Chondrocyte (in vitro differentiated cells): Measurements from ENCODE around the gene RFX4. TPM values are rescaled to one million over a fixed set of nuclear protein-coding genes. Genes with fewer than 3 reads are reported as not detected.

Source experiments
- DNase-seq: peaks from one replicate; pipeline ENCODE4 v3.0.0; 2021; ENCODE audit warnings: mixed read lengths, low spot score
- H3K27ac Mint-ChIP-seq: one replicate; pipeline ENCODE4 v1.8.0; 2021; ENCODE audit warnings: mild to moderate bottlenecking, moderate library complexity, mixed read lengths; ENCODE audit not compliant: unreplicated experiment
- H3K27me3 Mint-ChIP-seq: 2 replicates; pipeline ENCODE4 v1.8.0; 2021; ENCODE audit warnings: low read depth, mixed read lengths
- H3K36me3 Mint-ChIP-seq: 2 replicates; pipeline ENCODE4 v1.8.0; 2021; ENCODE audit warnings: low read depth, mixed read lengths
- H3K4me1 Mint-ChIP-seq: 2 replicates; pipeline ENCODE4 v1.8.0; 2021; ENCODE audit warnings: low read depth, mild to moderate bottlenecking, mixed read lengths
- H3K4me3 Mint-ChIP-seq: one replicate; pipeline ENCODE4 v1.8.0; 2021; ENCODE audit warnings: mild to moderate bottlenecking, moderate library complexity, mixed read lengths; ENCODE audit not compliant: unreplicated experiment
- H3K9me3 Mint-ChIP-seq: 2 replicates; pipeline ENCODE4 v1.8.0; 2021; ENCODE audit warnings: low read depth, mixed read lengths
- CTCF ChIP-seq: fragments of 200-600 bp; sonication (generic); IDR thresholded peaks from 2 replicates; pipeline ENCODE4 v1.5.0; 2021; ENCODE audit warnings: antibody characterized with exemption, mild to moderate bottlenecking, moderate library complexity
- total RNA-seq: library from RNA; stranded (reverse); gene quantifications from 3 replicates; pipeline ENCODE4 v1.2.1, GENCODE V29; 2021

RFX4 gene
- total RNA-seq, 1 donor from 2014 or later = not detected

GRCh38 chr12:106582249-106582591 is 584 bp upstream of the RFX4 start:
- Mint-ChIP-seq H3K27ac (no peak overlapping the region), H3K4me3 (peak overlapping the region; percentile 47), H3K27me3 (peaks cover 82% of the 10 kb centered on the region), H3K4me1 (peaks cover 46% of the 10 kb centered on the region), H3K36me3 (no peaks in the 10 kb centered on the region), H3K9me3 (no peaks in the 10 kb centered on the region)
- no peak for DNase-seq
- TF ChIP-seq CTCF = no peak

- Mint-ChIP-seq H3K27ac (no peak overlapping the region), H3K36me3 (no peaks in the 10 kb centered on the region), H3K4me3 (peak overlapping the region; percentile 54), H3K9me3 (no peaks in the 10 kb centered on the region), H3K4me1 (peaks cover 47% of the 10 kb centered on the region), H3K27me3 (peaks cover 85% of the 10 kb centered on the region)
- no peak for DNase-seq
- no peak for TF ChIP-seq CTCF
These were observed 669 bp downstream of the RFX4 start for GRCh38 chr12:106583242-106584103.

GRCh38 chr12:106584104-106585064 is 1.6 kb downstream of the RFX4 start:
- H3K27me3 Mint-ChIP-seq = peaks cover 86% of the 10 kb centered on the region
- no peak for DNase-seq
- peak overlapping the region; percentile 2 for H3K4me3 Mint-ChIP-seq
- H3K36me3 Mint-ChIP-seq = no peaks in the 10 kb centered on the region
- no peaks in the 10 kb centered on the region for H3K9me3 Mint-ChIP-seq
- H3K4me1 Mint-ChIP-seq = peaks cover 47% of the 10 kb centered on the region
- H3K27ac Mint-ChIP-seq = no peak overlapping the region
- no peak for TF ChIP-seq CTCF

GRCh38 chr12:106585105-106585520 is 2.3 kb downstream of the RFX4 start:
- Mint-ChIP-seq H3K4me1 (peaks cover 47% of the 10 kb centered on the region), H3K9me3 (no peaks in the 10 kb centered on the region), H3K27me3 (peaks cover 86% of the 10 kb centered on the region), H3K36me3 (no peaks in the 10 kb centered on the region), H3K27ac (no peak overlapping the region), H3K4me3 (no peak overlapping the region)
- no peak for TF ChIP-seq CTCF
- no peak for DNase-seq
